NCI-H510A (cell line): ENCODE data around the gene NSUN4.
A peak's percentile ranks its signal among the peaks of the same experiment; 100 is the strongest.
"Not testable (repeated sequence)": the region's sequence is repeated elsewhere in the genome, so short reads cannot be mapped to it uniquely, and the experiment has no call there.

ENCODE experiments used
- DNase-seq: peaks from one replicate; lab custom pipeline; 2025; lab: John Stamatoyannopoulos, UW

NSUN4 gene

GRCh38 chr1:46328182-46328581, 12.4 kb upstream of the NSUN4 start:
- not testable (repeated sequence) for DNase-seq

- DNase-seq, result not testable (repeated sequence)
These were observed 10.8 kb upstream of the NSUN4 start for GRCh38 chr1:46329807-46330206.

- DNase-seq, result not testable (repeated sequence)
These were observed 10.2 kb upstream of the NSUN4 start for GRCh38 chr1:46330381-46330780.

GRCh38 chr1:46331786-46332540, 8.6 kb upstream of the NSUN4 start:
- DNase-seq, result not testable (repeated sequence)

- peak; percentile 32 for DNase-seq
These were observed 7.1 kb upstream of the NSUN4 start for GRCh38 chr1:46333300-46334029.

- no peak for DNase-seq
These were observed 6.6 kb upstream of the NSUN4 start for GRCh38 chr1:46334030-46334384.

GRCh38 chr1:46335081-46335480, 5.5 kb upstream of the NSUN4 start:
- DNase-seq, result no peak

GRCh38 chr1:46337409-46337808, 3.2 kb upstream of the NSUN4 start:
- not testable (repeated sequence) for DNase-seq

- DNase-seq, result no peak
These were observed 846 bp downstream of the NSUN4 start for GRCh38 chr1:46341222-46342083.

- DNase-seq, result no peak
These were observed 1.6 kb downstream of the NSUN4 start for GRCh38 chr1:46342084-46342656.

- DNase-seq, result no peak
These were observed 2.2 kb downstream of the NSUN4 start for GRCh38 chr1:46342677-46343350.

- no peak for DNase-seq
These were observed 2.7 kb downstream of the NSUN4 start for GRCh38 chr1:46343351-46343695.

GRCh38 chr1:46343705-46344104, 3.1 kb downstream of the NSUN4 start:
- no peak for DNase-seq

- DNase-seq, result no peak
These were observed 3.9 kb downstream of the NSUN4 start for GRCh38 chr1:46344481-46344880.

- DNase-seq, result no peak
These were observed 4.7 kb downstream of the NSUN4 start for GRCh38 chr1:46345281-46345680.

GRCh38 chr1:46352363-46352762, 11.8 kb downstream of the NSUN4 start:
- DNase-seq, result no peak

- not testable (repeated sequence) for DNase-seq
These were observed 15.3 kb downstream of the NSUN4 start for GRCh38 chr1:46355920-46356319.

- no peak for DNase-seq
These were observed 21.6 kb downstream of the NSUN4 start for GRCh38 chr1:46362158-46362557.

GRCh38 chr1:46363121-46363520, 22.5 kb downstream of the NSUN4 start:
- no peak for DNase-seq

- DNase-seq, result no peak
These were observed 24.0 kb downstream of the NSUN4 start for GRCh38 chr1:46364612-46365011.

GRCh38 chr1:46365796-46366195, 25.2 kb downstream of the NSUN4 start:
- DNase-seq, result not testable (repeated sequence)

- no peak for DNase-seq
These were observed 26.5 kb downstream of the NSUN4 start for GRCh38 chr1:46367072-46367471.
